Testis (tissue), 3 donors: ENCODE data around the gene FBXL17. TPM values are rescaled to one million over a fixed set of nuclear protein-coding genes. Genes with fewer than 3 reads are reported as not detected.

Experiments
- DNase-seq: peaks from one replicate; pipeline ENCODE4 v3.0.0-alpha.2; 2019
- H3K27ac ChIP-seq, 2 donors: fragments of 200-600 bp; sonication (generic); one replicate each; pipeline ENCODE4 v1.5.1; 2019
- H3K27me3 ChIP-seq: fragments of 200-600 bp; sonication (generic); one replicate; pipeline ENCODE4 v1.5.1; 2019
- H3K36me3 ChIP-seq: fragments of 200-600 bp; sonication (generic); one replicate; pipeline ENCODE4 v1.5.1; 2017; ENCODE audit warnings: low read depth; ENCODE audit errors: missing control alignments
- H3K4me1 ChIP-seq: fragments of 200-600 bp; sonication (generic); one replicate; pipeline ENCODE4 v1.5.1; 2019
- H3K4me3 ChIP-seq, 2 donors: fragments of 200-600 bp; sonication (generic); one replicate each; pipeline ENCODE4 v1.5.1; 2017 to 2019
- H3K9me3 ChIP-seq: fragments of 200-600 bp; sonication (generic); one replicate; pipeline ENCODE4 v1.5.1; 2017
- CTCF ChIP-seq, 3 experiments: fragments of 450-650 bp in 2 of 3; fragments of 200-600 bp in 1 of 3; sonication (generic) in 1 of 3; IDR thresholded peaks; one replicate each; pipeline ENCODE4 v1.5.1; 2016 to 2019; ENCODE audit warnings: antibody characterized with exemption in 3 of 3, mild to moderate bottlenecking in 2 of 3, moderate library complexity in 1 of 3
- POLR2A ChIP-seq: fragments of 450-650 bp; IDR thresholded peaks from one replicate; pipeline ENCODE4 v1.6.1; 2017; ENCODE audit warnings: antibody characterized with exemption, mild to moderate bottlenecking, moderate library complexity
- WGBS, 2 donors: methylation state at CpG; one replicate each; pipeline ENCODE4 v1.1.5; 2018; 5-methylcytosine and 5-hydroxymethylcytosine counted together
- intact Hi-C: fragments of 100-400 bp; cut with DNase I; formaldehyde crosslinking; loops from one replicate; pipeline ENCODE4 v1.15.1; 2023; ENCODE audit warnings: low total_unique reads
- polyA plus RNA-seq: library from polyadenylated mRNA; stranded (reverse); fragments of 350-450 nt; fragmentation: Illumina TruSeq; extraction: RNeasy Lipid Tissue Mini Kit (QIAGEN cat#74804); gene quantifications from one replicate; pipeline ENCODE4 v1.2.3, GENCODE V29; 2014; ENCODE audit warnings: low read depth, low replicate concordance; ENCODE audit not compliant: insufficient read depth
- total RNA-seq, 2 donors: library from RNA; depleted of rRNA; stranded (reverse); fragments of >200 nt; gene quantifications; one replicate each; pipeline ENCODE4 v1.2.3, GENCODE V29; 2016

Gene FBXL17
- total and polyA plus RNA-seq, 3 donors from 2014 or later: 20.7 to 25.1 (median 22.6) TPM

- DNase-seq: no peak
- Histone ChIP-seq H3K9me3 (no peaks in the 10 kb centered on the region), H3K36me3 (no peaks in the 10 kb centered on the region), H3K27ac (no peak overlapping the region), H3K27me3 (no peaks in the 10 kb centered on the region), H3K4me1 (no peaks in the 10 kb centered on the region), H3K4me3 (no peak overlapping the region)
- TF ChIP-seq POLR2A (no peak), CTCF (IDR thresholded peaks at IDR 0.05) (no peak)
- intact Hi-C loops: no loop called here
Observed at GRCh38 chr5:107968406-107968843, 413.5 kb downstream of the FBXL17 start.

GRCh38 chr5:107966201-107966600 lies 415.7 kb downstream of the FBXL17 start:
- no peak overlapping the region for H3K27ac ChIP-seq
- 92 to 93% methylated on average over 1 of the region's 1 CpG for WGBS, 2 donors
- H3K36me3 ChIP-seq: no peaks in the 10 kb centered on the region
- H3K4me3 ChIP-seq: no peak overlapping the region
- no peak for DNase-seq
- no peaks in the 10 kb centered on the region for H3K27me3 ChIP-seq
- H3K9me3 ChIP-seq: no peaks in the 10 kb centered on the region
- intact Hi-C loops: no loop called here
- no peak for TF ChIP-seq POLR2A
- TF ChIP-seq CTCF (IDR thresholded peaks at IDR 0.05): no peak
- H3K4me1 ChIP-seq: no peaks in the 10 kb centered on the region

GRCh38 chr5:107964722-107965121 lies 417.2 kb downstream of the FBXL17 start:
- DNase-seq: no peak
- TF ChIP-seq POLR2A (no peak), CTCF (IDR thresholded peaks at IDR 0.05) (no peak)
- Histone ChIP-seq H3K27ac (no peak overlapping the region), H3K4me3 (no peak overlapping the region), H3K36me3 (no peaks in the 10 kb centered on the region), H3K4me1 (no peaks in the 10 kb centered on the region), H3K27me3 (no peaks in the 10 kb centered on the region), H3K9me3 (no peaks in the 10 kb centered on the region)
- intact Hi-C loops: no loop called here
- WGBS, 2 donors: 92 to 100% methylated on average over 1 of the region's 1 CpG

- WGBS, 2 donors: 84 to 94% methylated on average over 4 of the region's 4 CpGs
- Histone ChIP-seq H3K27ac (no peak overlapping the region), H3K27me3 (no peaks in the 10 kb centered on the region), H3K4me3 (no peak overlapping the region), H3K9me3 (no peaks in the 10 kb centered on the region), H3K36me3 (no peaks in the 10 kb centered on the region), H3K4me1 (no peaks in the 10 kb centered on the region)
- TF ChIP-seq POLR2A (no peak), CTCF (IDR thresholded peaks at IDR 0.05) (no peak)
- DNase-seq: no peak
- intact Hi-C loops: no loop called here
Observed at GRCh38 chr5:107959573-107960279, 422.2 kb downstream of the FBXL17 start.

GRCh38 chr5:107958861-107959260 lies 423.0 kb downstream of the FBXL17 start:
- DNase-seq: no peak
- intact Hi-C loops: no loop called here
- no peaks in the 10 kb centered on the region for H3K27me3 ChIP-seq
- no peaks in the 10 kb centered on the region for H3K4me1 ChIP-seq
- H3K9me3 ChIP-seq: no peaks in the 10 kb centered on the region
- 93 to 98% methylated on average over 3 of the region's 3 CpGs for WGBS, 2 donors
- H3K36me3 ChIP-seq: no peaks in the 10 kb centered on the region
- no peak overlapping the region for H3K27ac ChIP-seq
- TF ChIP-seq CTCF (IDR thresholded peaks at IDR 0.05): no peak
- TF ChIP-seq POLR2A: no peak
- H3K4me3 ChIP-seq: no peak overlapping the region
